RWPE2 (cell line): Measurements from ENCODE around the gene DCTN3.
A peak's percentile ranks its signal among the peaks of the same experiment; 100 is the strongest.

Experiments
- ATAC-seq: fragments of 200-7000 bp; cut with Tn5 transposase; 3 replicates; pipeline ENCODE4 v1.9.1; 2021; ENCODE audit warnings: low read depth
- DNase-seq: peaks from one replicate; pipeline ENCODE4 v3.0.0-alpha.2; 2020; ENCODE audit warnings: low spot score
- H3K27ac ChIP-seq: fragments of 450-650 bp; 2 replicates; pipeline ENCODE4 v1.5.1; 2017; ENCODE audit warnings: mild to moderate bottlenecking; ENCODE audit not compliant: poor library complexity, severe bottlenecking
- H3K27me3 ChIP-seq: fragments of 250-450 bp; sonication (Bioruptor Pico); 2 replicates; pipeline ENCODE4 v1.5.1; 2021; ENCODE audit warnings: mild to moderate bottlenecking, moderate library complexity; ENCODE audit not compliant: insufficient read depth, poor library complexity, severe bottlenecking
- H3K36me3 ChIP-seq: fragments of 250-450 bp; sonication (Bioruptor Pico); 2 replicates; pipeline ENCODE4 v1.5.1; 2020; ENCODE audit warnings: low read depth, mild to moderate bottlenecking, moderate library complexity
- H3K4me1 ChIP-seq: fragments of 250-450 bp; sonication (Bioruptor Pico); 2 replicates; pipeline ENCODE4 v1.5.1; 2021; ENCODE audit warnings: mild to moderate bottlenecking, moderate library complexity; ENCODE audit not compliant: insufficient read depth, poor library complexity, severe bottlenecking
- H3K4me3 ChIP-seq: fragments of 250-450 bp; sonication (Bioruptor Pico); 2 replicates; pipeline ENCODE4 v1.5.1; 2021; ENCODE audit warnings: mild to moderate bottlenecking, moderate library complexity; ENCODE audit not compliant: severe bottlenecking
- H3K9me3 ChIP-seq: fragments of 250-450 bp; sonication (Bioruptor Pico); 2 replicates; pipeline ENCODE4 v1.5.1; 2021; ENCODE audit warnings: mild to moderate bottlenecking, moderate library complexity; ENCODE audit not compliant: severe bottlenecking
- CTCF ChIP-seq: fragments of 450-650 bp; IDR thresholded peaks from one replicate; pipeline ENCODE4 v1.5.1; 2017; ENCODE audit warnings: mild to moderate bottlenecking, moderate library complexity; ENCODE audit not compliant: poor library complexity, severe bottlenecking

DCTN3 gene

GRCh38 chr9:34624475-34625185, 4.3 kb upstream of the DCTN3 start:
- no peaks in the 10 kb centered on the region for H3K36me3 ChIP-seq
- no peaks in the 10 kb centered on the region for H3K9me3 ChIP-seq

GRCh38 chr9:34623374-34624235, 3.3 kb upstream of the DCTN3 start:
- ATAC-seq (no peak), DNase-seq (no peak)
- H3K27me3 ChIP-seq: peaks cover 38% of the 10 kb centered on the region
- no peaks in the 10 kb centered on the region for H3K9me3 ChIP-seq
- H3K36me3 ChIP-seq: peaks cover 4% of the 10 kb centered on the region; the same call in 1 of the 2 replicates
- H3K4me3 ChIP-seq: no peak overlapping the region
- H3K4me1 ChIP-seq: peaks cover 2% of the 10 kb centered on the region
- no peak overlapping the region for H3K27ac ChIP-seq
- TF ChIP-seq CTCF: no peak

More at GRCh38 chr9:34624475-34625185, 4.3 kb upstream of the DCTN3 start:
- Histone ChIP-seq H3K27me3 (peaks cover 46% of the 10 kb centered on the region), H3K27ac (no peak overlapping the region), H3K4me1 (peaks cover 2% of the 10 kb centered on the region), H3K4me3 (no peak overlapping the region)
- ATAC-seq: no peak
- no peak for TF ChIP-seq CTCF
- DNase-seq: no peak

- no peaks in the 10 kb centered on the region for H3K9me3 ChIP-seq
- DNase-seq (no peak), ATAC-seq (no peak)
- H3K27ac ChIP-seq: no peak overlapping the region
- H3K36me3 ChIP-seq: peaks cover 9% of the 10 kb centered on the region
- H3K27me3 ChIP-seq: no peaks in the 10 kb centered on the region
- no peak overlapping the region for H3K4me3 ChIP-seq
- no peak for TF ChIP-seq CTCF
- H3K4me1 ChIP-seq: no peaks in the 10 kb centered on the region
Observed at GRCh38 chr9:34615132-34615531, 5.2 kb downstream of the DCTN3 start.

GRCh38 chr9:34612788-34613390, 7.4 kb downstream of the DCTN3 start:
- no peaks in the 10 kb centered on the region for H3K4me1 ChIP-seq
- ATAC-seq (peak; percentile 68), DNase-seq (no peak)
- peak overlapping the region; percentile 73 for H3K27ac ChIP-seq
- peak; percentile 90 for TF ChIP-seq CTCF
- H3K4me3 ChIP-seq: peak overlapping the region; percentile 57
- no peaks in the 10 kb centered on the region; the same call in 1 of the 2 replicates for H3K36me3 ChIP-seq
- H3K27me3 ChIP-seq: no peaks in the 10 kb centered on the region
- H3K9me3 ChIP-seq: no peaks in the 10 kb centered on the region
